IMR-90 (cell line): ENCODE measurements around the gene ANKEF1. TPM values are rescaled to one million over a fixed set of nuclear protein-coding genes. Genes with fewer than 3 reads are reported as not detected.

ENCODE experiments used
- ATAC-seq: fragments of 200-7000 bp; cut with Tn5 transposase; 2 replicates; pipeline ENCODE4 v1.9.1; 2020; ENCODE audit warnings: low read depth, mild to moderate bottlenecking, moderate library complexity
- BruUV-seq: library from RNA; stranded (reverse); fragments of 400-500 nt; replicated peaks from 2 replicates; lab custom pipeline; 2021; lab: Mats Ljungman, UMichigan
- CTCF ChIA-PET: fragments of 300-600 bp; formaldehyde crosslinking; extraction: SDS; loops from one replicate; lab custom pipeline; 2021; ENCODE audit warnings: antibody characterized with exemption; lab: Yijun Ruan, JAX
- POLR2A ChIA-PET: fragments of 300-600 bp; sonication (Branson Sonifier 250); formaldehyde crosslinking; loops from one replicate; lab custom pipeline; 2022; ENCODE audit warnings: antibody characterized with exemption; ENCODE audit not compliant: unreplicated experiment; lab: Charles Lee
- DNase-seq: peaks from one replicate; pipeline ENCODE4 v3.0.0; 2013
- H2AFZ ChIP-seq: replicated peaks from 2 replicates; pipeline ENCODE3; 2013; ENCODE audit warnings: low read length, mild to moderate bottlenecking; ENCODE audit not compliant: poor library complexity
- H2AK5ac ChIP-seq: 2 replicates; pipeline ENCODE4 v1.6.1; 2013; ENCODE audit warnings: low read depth, low read length, inconsistent platforms
- H2AK9ac ChIP-seq: replicated peaks from 2 replicates; pipeline ENCODE3; 2013; ENCODE audit warnings: mild to moderate bottlenecking, low read depth, low read length, moderate library complexity; ENCODE audit not compliant: poor library complexity
- H2BK120ac ChIP-seq: 2 replicates; pipeline ENCODE4 v1.6.1; 2013; ENCODE audit warnings: low read depth, low read length, inconsistent platforms
- H2BK15ac ChIP-seq: 3 replicates; pipeline ENCODE4 v1.6.1; 2013; ENCODE audit warnings: low read depth, low read length, inconsistent platforms
- H2BK20ac ChIP-seq: 2 replicates; pipeline ENCODE4 v1.6.1; 2013; ENCODE audit warnings: low read depth, mild to moderate bottlenecking, inconsistent platforms, low read length, moderate library complexity
- H2BK5ac ChIP-seq: 2 replicates; pipeline ENCODE4 v1.6.1; 2013; ENCODE audit warnings: mild to moderate bottlenecking, low read depth, low read length, inconsistent platforms; ENCODE audit not compliant: poor library complexity, severe bottlenecking
- H3K14ac ChIP-seq: replicated peaks from 2 replicates; pipeline ENCODE4 v1.6.1; 2013; ENCODE audit warnings: low read depth, low read length, inconsistent platforms
- H3K18ac ChIP-seq: 2 replicates; pipeline ENCODE4 v1.6.1; 2013; ENCODE audit warnings: low read depth, low read length, control low read depth
- H3K23ac ChIP-seq: 2 replicates; pipeline ENCODE4 v1.6.1; 2013; ENCODE audit warnings: low read depth, low read length, inconsistent platforms
- H3K27ac ChIP-seq: 2 replicates; pipeline ENCODE4 v1.5.1; 2013; ENCODE audit warnings: mild to moderate bottlenecking, control low read depth, low read length; ENCODE audit not compliant: insufficient read depth
- H3K27me3 ChIP-seq: 2 replicates; pipeline ENCODE4 v1.6.1; 2013; ENCODE audit warnings: low read length; ENCODE audit not compliant: control insufficient read depth, insufficient read depth
- H3K36me3 ChIP-seq: 2 replicates; pipeline ENCODE4 v1.6.1; 2013; ENCODE audit warnings: low read length, mixed read lengths; ENCODE audit not compliant: control insufficient read depth, insufficient read depth
- H3K4ac ChIP-seq: 2 replicates; pipeline ENCODE4 v1.6.1; 2013; ENCODE audit warnings: low read depth, low read length, inconsistent platforms
- H3K4me1 ChIP-seq: 2 replicates; pipeline ENCODE4 v1.6.1; 2013; ENCODE audit warnings: low read length, mixed read lengths; ENCODE audit not compliant: control insufficient read depth, insufficient read depth
- H3K4me2 ChIP-seq: 2 replicates; pipeline ENCODE4 v1.6.1; 2013; ENCODE audit warnings: low read depth, mild to moderate bottlenecking, control low read depth, low read length, moderate library complexity
- H3K4me3 ChIP-seq: 2 replicates; pipeline ENCODE4 v1.5.1; 2013; ENCODE audit warnings: low read depth, mild to moderate bottlenecking, control low read depth, low read length, moderate library complexity; ENCODE audit not compliant: insufficient read depth
- H3K56ac ChIP-seq: 2 replicates; pipeline ENCODE4 v1.6.1; 2013; ENCODE audit warnings: low read length, inconsistent platforms; ENCODE audit not compliant: insufficient read depth; ENCODE audit errors: extremely low read depth
- H3K79me1 ChIP-seq, 2 experiments: 2 replicates each; pipeline ENCODE4 v1.6.1; 2013; ENCODE audit warnings: low read length in 2 of 2, inconsistent platforms in 1 of 2, low read depth in 1 of 2
- H3K9ac ChIP-seq: 2 replicates; pipeline ENCODE4 v1.6.1; 2013; ENCODE audit warnings: low read depth, low read length, control low read depth
- H3K9me1 ChIP-seq: 2 replicates; pipeline ENCODE4 v1.6.1; 2013; ENCODE audit warnings: low read length, inconsistent platforms; ENCODE audit not compliant: insufficient read depth
- H3K9me3 ChIP-seq: 2 replicates; pipeline ENCODE4 v1.6.1; 2013; ENCODE audit warnings: low read length; ENCODE audit not compliant: control insufficient read depth, insufficient read depth
- H4K20me1 ChIP-seq: 2 replicates; pipeline ENCODE4 v1.6.1; 2013; ENCODE audit warnings: low read length, inconsistent platforms; ENCODE audit not compliant: insufficient read depth
- H4K5ac ChIP-seq: 2 replicates; pipeline ENCODE4 v1.6.1; 2013; ENCODE audit warnings: mild to moderate bottlenecking, low read depth, low read length, control low read depth
- H4K8ac ChIP-seq, 2 experiments: 2 replicates each; pipeline ENCODE4 v1.6.1; 2013; ENCODE audit warnings: low read depth in 2 of 2, low read length in 2 of 2, control low read depth in 1 of 2, inconsistent platforms in 1 of 2
- H4K91ac ChIP-seq: 2 replicates; pipeline ENCODE4 v1.6.1; 2013; ENCODE audit warnings: low read depth, low read length, inconsistent platforms; ENCODE audit not compliant: insufficient read depth
- BHLHE40 ChIP-seq: fragments of 150-350 bp; IDR thresholded peaks from 2 replicates; pipeline ENCODE4 v1.6.1; 2016; ENCODE audit warnings: mild to moderate bottlenecking, low read depth, low read length
- CEBPB ChIP-seq: IDR thresholded peaks from 2 replicates; pipeline ENCODE4 v1.6.1; 2012; ENCODE audit warnings: low read depth, low read length, improper control_type of control experiment
- CHD1 ChIP-seq: IDR thresholded peaks from 2 replicates; pipeline ENCODE4 v1.6.1; 2012; ENCODE audit warnings: low read depth, low read length, improper control_type of control experiment
- FOS ChIP-seq: fragments of 150-350 bp; IDR thresholded peaks from 2 replicates; pipeline ENCODE4 v1.6.1; 2016; ENCODE audit warnings: low read depth, low read length
- MAFK ChIP-seq: IDR thresholded peaks from 2 replicates; pipeline ENCODE4 v1.6.1; 2012; ENCODE audit warnings: low read depth, low read length, improper control_type of control experiment
- MAZ ChIP-seq: IDR thresholded peaks from 2 replicates; pipeline ENCODE4 v1.6.1; 2012; ENCODE audit warnings: low read depth, mild to moderate bottlenecking, low read length, improper control_type of control experiment, moderate library complexity, borderline replicate concordance
- MXI1 ChIP-seq: IDR thresholded peaks from 2 replicates; pipeline ENCODE4 v1.6.1; 2012; ENCODE audit warnings: low read depth, mild to moderate bottlenecking, low read length, moderate library complexity, borderline replicate concordance
- NFE2L2 ChIP-seq: fragments of 150-350 bp; IDR thresholded peaks from 2 replicates; pipeline ENCODE4 v1.6.1; 2016; ENCODE audit warnings: low read depth, mild to moderate bottlenecking, low read length
- POLR2A ChIP-seq: IDR thresholded peaks from 2 replicates; pipeline ENCODE4 v1.6.1; 2012; ENCODE audit warnings: mild to moderate bottlenecking, low read depth, low read length
- RAD21 ChIP-seq: IDR thresholded peaks from 2 replicates; pipeline ENCODE4 v1.6.1; 2012; ENCODE audit warnings: low read length, improper control_type of control experiment
- RCOR1 ChIP-seq: IDR thresholded peaks from 2 replicates; pipeline ENCODE4 v1.6.1; 2012; ENCODE audit warnings: mild to moderate bottlenecking, low read length, improper control_type of control experiment; ENCODE audit not compliant: insufficient replicate concordance
- RFX5 ChIP-seq: IDR thresholded peaks from 2 replicates; pipeline ENCODE4 v1.8.0; 2012; ENCODE audit warnings: low read depth, mild to moderate bottlenecking, low read length, moderate library complexity
- SMC3 ChIP-seq: fragments of 150-350 bp; IDR thresholded peaks from 2 replicates; pipeline ENCODE4 v1.6.1; 2016; ENCODE audit warnings: low read depth, mild to moderate bottlenecking, antibody characterized with exemption, low read length, moderate library complexity
- WGBS, 2 experiments: methylation state at CpG; one replicate each; pipeline versions ENCODE4 v1.1.5 to v1.1.7; 2013; ENCODE audit warnings: missing lambda C conversion rate in 2 of 2; ENCODE audit not compliant: insufficient read length in 1 of 2; ENCODE audit errors: extremely low coverage in 2 of 2; 5-methylcytosine and 5-hydroxymethylcytosine counted together
- dilution Hi-C: fragments of 300-500 bp; cut with HindIII; formaldehyde crosslinking; loops from one replicate; pipeline ENCODE4 v1.14.3; 2018; ENCODE audit warnings: low sequenced_read_pairs; ENCODE audit not compliant: unreplicated experiment
- in situ Hi-C: fragments of 300-500 bp; cut with MboI; formaldehyde crosslinking; loops from 3 replicates; pipeline ENCODE4 v1.14.3; 2019; ENCODE audit warnings: low sequenced_read_pairs, inconsistent platforms, mixed read lengths
- intact Hi-C: fragments of 100-400 bp; cut with micrococcal nuclease; formaldehyde crosslinking; loops from 2 replicates; pipeline ENCODE4 v1.10.0; 2022
- polyA plus RNA-seq, 3 experiments: library from polyadenylated mRNA; depleted of rRNA; stranded (reverse); fragments of >200 nt; gene quantifications; 2 replicates each; pipeline ENCODE4 v1.2.3, GENCODE V29; 2012; ENCODE audit warnings: low replicate concordance in 1 of 3
- total RNA-seq: library from RNA; depleted of rRNA; stranded (reverse); fragments of >200 nt; gene quantifications from 2 replicates; pipeline ENCODE4 v1.2.3, GENCODE V29; 2012
- TF ChIP-seq, protein P1 (sequence below): fragments of 150-350 bp; IDR thresholded peaks from 2 replicates; pipeline ENCODE4 v1.6.1; 2016; ENCODE audit warnings: low read depth, mild to moderate bottlenecking, low read length, moderate library complexity, borderline replicate concordance
- TF ChIP-seq, protein P2 (sequence below): fragments of 150-350 bp; IDR thresholded peaks from 2 replicates; pipeline ENCODE4 v1.6.1; 2017; ENCODE audit warnings: mild to moderate bottlenecking, antibody characterized with exemption, low read length, low read depth
- TF ChIP-seq, protein P3 (sequence below): conservative IDR thresholded peaks from 2 replicates; pipeline ENCODE4 v1.5.1; 2012; ENCODE audit warnings: mild to moderate bottlenecking, low read depth, low read length, improper control_type of control experiment

Gene ANKEF1
- total and polyA plus RNA-seq, 2 of the 4 experiments (the other 2 are of a cell fraction) = 0.31 to 0.54 TPM

DNA sequence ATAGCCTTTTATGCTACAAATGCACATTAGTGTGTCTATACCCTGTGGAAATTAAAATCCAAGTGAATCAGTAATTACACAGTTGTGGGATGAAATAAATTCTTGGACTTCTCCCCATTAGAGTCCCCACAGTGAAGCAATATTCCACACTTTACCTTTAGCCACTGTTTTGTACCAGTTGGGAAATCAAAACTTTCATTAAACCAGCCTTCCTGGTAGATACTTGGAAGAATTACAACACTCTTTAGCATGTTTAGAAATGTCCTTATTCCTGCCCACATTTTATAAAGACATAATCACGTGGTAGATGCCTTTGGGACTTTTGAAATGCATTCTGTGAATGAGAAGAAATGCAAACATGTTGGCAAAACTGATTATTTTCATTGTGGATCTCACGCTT is 49.0 kb upstream of the ANKEF1 start:
- Histone ChIP-seq H2BK120ac (no peak overlapping the region), H2BK5ac (no peak overlapping the region), H3K27me3 (peaks cover 2% of the 10 kb centered on the region; the same call in 1 of the 2 replicates), H2AK9ac (no peak overlapping the region), H4K20me1 (no peaks in the 10 kb centered on the region), H3K14ac (no peak overlapping the region), H3K9me3 (no peaks in the 10 kb centered on the region), H4K91ac (no peak overlapping the region), H3K36me3 (no peaks in the 10 kb centered on the region), H3K18ac (no peak overlapping the region), H2BK15ac (no peak overlapping the region), H2BK20ac (no peak overlapping the region), H3K4ac (no peak overlapping the region), H3K27ac (no peak overlapping the region), H3K79me1 (no peaks in the 10 kb centered on the region), H4K8ac (no peak overlapping the region), H3K9ac (no peak overlapping the region), H4K5ac (no peak overlapping the region), H2AK5ac (no peak overlapping the region), H3K4me3 (no peak overlapping the region), H3K9me1 (no peaks in the 10 kb centered on the region), H2AFZ (no peak overlapping the region), H3K23ac (no peak overlapping the region), H3K4me1 (no peaks in the 10 kb centered on the region), H3K4me2 (no peak overlapping the region), H3K56ac (no peak overlapping the region)
- dilution Hi-C loops = no loop called here
- intact Hi-C loops = no loop called here
- no CpG with 5 or more reads among the region's 2 CpGs for WGBS, 2 experiments
- ChIA-PET CTCF (interaction anchor here (1.3 kb wide), 1 partner anchor 104 kb away, joined by 5 read pairs; no protein-coding TSS in a partner anchor), POLR2A (no interaction called here)
- in situ Hi-C loops = loop anchor here (25.0 kb wide), 1 partner anchor 552 kb away; no protein-coding TSS in a partner anchor
- DNase-seq = no peak
- BruUV-seq = no TSS peak
- TF ChIP-seq NFE2L2 (no peak), RAD21 (no peak), MAFK (no peak), MAZ (no peak), RCOR1 (no peak), RFX5 (no peak), FOS (no peak), POLR2A (no peak), CHD1 (no peak), BHLHE40 (no peak), CEBPB (no peak), MXI1 (no peak), SMC3 (no peak)
- TF ChIP-seq, protein P1, sequence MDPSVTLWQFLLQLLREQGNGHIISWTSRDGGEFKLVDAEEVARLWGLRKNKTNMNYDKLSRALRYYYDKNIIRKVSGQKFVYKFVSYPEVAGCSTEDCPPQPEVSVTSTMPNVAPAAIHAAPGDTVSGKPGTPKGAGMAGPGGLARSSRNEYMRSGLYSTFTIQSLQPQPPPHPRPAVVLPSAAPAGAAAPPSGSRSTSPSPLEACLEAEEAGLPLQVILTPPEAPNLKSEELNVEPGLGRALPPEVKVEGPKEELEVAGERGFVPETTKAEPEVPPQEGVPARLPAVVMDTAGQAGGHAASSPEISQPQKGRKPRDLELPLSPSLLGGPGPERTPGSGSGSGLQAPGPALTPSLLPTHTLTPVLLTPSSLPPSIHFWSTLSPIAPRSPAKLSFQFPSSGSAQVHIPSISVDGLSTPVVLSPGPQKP = no peak
- TF ChIP-seq, protein P2, sequence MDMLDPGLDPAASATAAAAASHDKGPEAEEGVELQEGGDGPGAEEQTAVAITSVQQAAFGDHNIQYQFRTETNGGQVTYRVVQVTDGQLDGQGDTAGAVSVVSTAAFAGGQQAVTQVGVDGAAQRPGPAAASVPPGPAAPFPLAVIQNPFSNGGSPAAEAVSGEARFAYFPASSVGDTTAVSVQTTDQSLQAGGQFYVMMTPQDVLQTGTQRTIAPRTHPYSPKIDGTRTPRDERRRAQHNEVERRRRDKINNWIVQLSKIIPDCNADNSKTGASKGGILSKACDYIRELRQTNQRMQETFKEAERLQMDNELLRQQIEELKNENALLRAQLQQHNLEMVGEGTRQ = no peak
- TF ChIP-seq, protein P3, sequence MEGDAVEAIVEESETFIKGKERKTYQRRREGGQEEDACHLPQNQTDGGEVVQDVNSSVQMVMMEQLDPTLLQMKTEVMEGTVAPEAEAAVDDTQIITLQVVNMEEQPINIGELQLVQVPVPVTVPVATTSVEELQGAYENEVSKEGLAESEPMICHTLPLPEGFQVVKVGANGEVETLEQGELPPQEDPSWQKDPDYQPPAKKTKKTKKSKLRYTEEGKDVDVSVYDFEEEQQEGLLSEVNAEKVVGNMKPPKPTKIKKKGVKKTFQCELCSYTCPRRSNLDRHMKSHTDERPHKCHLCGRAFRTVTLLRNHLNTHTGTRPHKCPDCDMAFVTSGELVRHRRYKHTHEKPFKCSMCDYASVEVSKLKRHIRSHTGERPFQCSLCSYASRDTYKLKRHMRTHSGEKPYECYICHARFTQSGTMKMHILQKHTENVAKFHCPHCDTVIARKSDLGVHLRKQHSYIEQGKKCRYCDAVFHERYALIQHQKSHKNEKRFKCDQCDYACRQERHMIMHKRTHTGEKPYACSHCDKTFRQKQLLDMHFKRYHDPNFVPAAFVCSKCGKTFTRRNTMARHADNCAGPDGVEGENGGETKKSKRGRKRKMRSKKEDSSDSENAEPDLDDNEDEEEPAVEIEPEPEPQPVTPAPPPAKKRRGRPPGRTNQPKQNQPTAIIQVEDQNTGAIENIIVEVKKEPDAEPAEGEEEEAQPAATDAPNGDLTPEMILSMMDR = no peak
- ATAC-seq = no peak
